HUDEP-2 (cell line): ENCODE data around the gene PTGDR.

Experiments
- DNase-seq, 76 experiments: peaks; one replicate each; lab custom pipeline; 2025; ENCODE audit not compliant: unreplicated experiment in 76 of 76; lab: John Stamatoyannopoulos, UW

Gene PTGDR

GRCh38 chr14:52262600-52262999 is 4.9 kb upstream of the PTGDR start:
- no peak for DNase-seq

- no peak for DNase-seq
These were observed 4.3 kb upstream of the PTGDR start for GRCh38 chr14:52263190-52263589.

GRCh38 chr14:52265253-52265652 is 2.2 kb upstream of the PTGDR start:
- no peak for DNase-seq

- no peak for DNase-seq
These were observed 1.3 kb upstream of the PTGDR start for GRCh38 chr14:52266179-52266578.

- no peak for DNase-seq
These were observed 716 bp upstream of the PTGDR start for GRCh38 chr14:52266782-52267181.

- no peak for DNase-seq
These were observed 972 bp downstream of the PTGDR start for GRCh38 chr14:52268279-52269061.

- no peak for DNase-seq
These were observed 1.6 kb downstream of the PTGDR start for GRCh38 chr14:52269100-52269499.

GRCh38 chr14:52269982-52270381 is 2.5 kb downstream of the PTGDR start:
- DNase-seq, result no peak

GRCh38 chr14:52271538-52271937 is 4.0 kb downstream of the PTGDR start:
- no peak for DNase-seq

GRCh38 chr14:52272375-52272774 is 4.9 kb downstream of the PTGDR start:
- peak in 6 of 76 experiments; percentile 1 to 39 (median 14) for DNase-seq

- no peak for DNase-seq
These were observed 7.9 kb downstream of the PTGDR start for GRCh38 chr14:52275372-52275771.

GRCh38 chr14:52277552-52277951 is 10.1 kb downstream of the PTGDR start:
- no peak for DNase-seq

- DNase-seq, result no peak
These were observed 11.9 kb downstream of the PTGDR start for GRCh38 chr14:52279408-52279807.

GRCh38 chr14:52283099-52283498 is 15.6 kb downstream of the PTGDR start:
- DNase-seq, result no peak

GRCh38 chr14:52286661-52287649 is 19.5 kb downstream of the PTGDR start:
- DNase-seq, result no peak

GRCh38 chr14:52296378-52296777 is 28.9 kb downstream of the PTGDR start:
- no peak for DNase-seq

- no peak for DNase-seq
These were observed 31.3 kb downstream of the PTGDR start for GRCh38 chr14:52298795-52299194.

GRCh38 chr14:52299692-52300278 is 32.3 kb downstream of the PTGDR start:
- peak in 17 of 76 experiments; percentile 2 to 48 (median 15) for DNase-seq

GRCh38 chr14:52303236-52303635 is 35.7 kb downstream of the PTGDR start:
- no peak for DNase-seq

- DNase-seq, result no peak
These were observed 36.9 kb downstream of the PTGDR start for GRCh38 chr14:52304248-52304904.

- no peak for DNase-seq
These were observed 37.5 kb downstream of the PTGDR start for GRCh38 chr14:52305014-52305413.
